ENCODE results near the gene SCYL3. TPM values are rescaled to one million over a fixed set of nuclear protein-coding genes. Genes with fewer than 3 reads are reported as not detected.

SCYL3 gene
- polyA plus RNA-seq, 2 donors, result 3.8 to 5.3 TPM

- Histone ChIP-seq H3K4me3 (ENCODE audit: low read depth in 1 of 2, low read length in 2 of 2) (no peak overlapping the region), H3K27me3 (ENCODE audit: control insufficient read depth in 1 of 2, insufficient read depth in 2 of 2, low read length in 2 of 2) (no peaks in the 10 kb centered on the region), H3K9me3 (ENCODE audit: control insufficient read depth in 2 of 2, insufficient read depth in 1 of 2, low read depth in 1 of 2, low read length in 1 of 2) (no peaks in the 10 kb centered on the region), H3K27ac (ENCODE audit: low read depth in 2 of 2, low read length in 1 of 2) (no peak overlapping the region), H3K36me3 (ENCODE audit: control insufficient read depth in 2 of 2, insufficient read depth in 2 of 2, low read length in 1 of 2) (peaks cover 6 to 19% of the 10 kb centered on the region in 2 donors), H3K4me1 (ENCODE audit: control insufficient read depth in 2 of 2, insufficient read depth in 2 of 2, low read length in 1 of 2) (no peaks in the 10 kb centered on the region)
- 91 to 100% methylated on average over 1 of the region's 1 CpG for WGBS, 2 donors
These were observed 33.5 kb downstream of the SCYL3 start for GRCh38 chr1:169860187-169860586.

GRCh38 chr1:169859001-169859400 is 34.7 kb downstream of the SCYL3 start:
- Histone ChIP-seq H3K36me3 (ENCODE audit: control insufficient read depth in 2 of 2, insufficient read depth in 2 of 2, low read length in 1 of 2) (peaks cover 6 to 23% of the 10 kb centered on the region in 2 donors), H3K9me3 (ENCODE audit: control insufficient read depth in 2 of 2, insufficient read depth in 1 of 2, low read depth in 1 of 2, low read length in 1 of 2) (no peaks in the 10 kb centered on the region), H3K4me1 (ENCODE audit: control insufficient read depth in 2 of 2, insufficient read depth in 2 of 2, low read length in 1 of 2) (no peaks in the 10 kb centered on the region), H3K27me3 (ENCODE audit: control insufficient read depth in 1 of 2, insufficient read depth in 2 of 2, low read length in 2 of 2) (no peaks in the 10 kb centered on the region), H3K27ac (ENCODE audit: low read depth in 2 of 2, low read length in 1 of 2) (no peak overlapping the region), H3K4me3 (ENCODE audit: low read depth in 1 of 2, low read length in 2 of 2) (no peak overlapping the region)
- 92 to 94% methylated on average over 4 of the region's 4 CpGs for WGBS, 2 donors

GRCh38 chr1:169858467-169858866 is 35.2 kb downstream of the SCYL3 start:
- Histone ChIP-seq H3K4me1 (ENCODE audit: control insufficient read depth in 2 of 2, insufficient read depth in 2 of 2, low read length in 1 of 2) (no peaks in the 10 kb centered on the region), H3K36me3 (ENCODE audit: control insufficient read depth in 2 of 2, insufficient read depth in 2 of 2, low read length in 1 of 2) (peaks cover 6 to 23% of the 10 kb centered on the region in 2 donors), H3K27ac (ENCODE audit: low read depth in 2 of 2, low read length in 1 of 2) (no peak overlapping the region), H3K4me3 (ENCODE audit: low read depth in 1 of 2, low read length in 2 of 2) (no peak overlapping the region), H3K27me3 (ENCODE audit: control insufficient read depth in 1 of 2, insufficient read depth in 2 of 2, low read length in 2 of 2) (no peaks in the 10 kb centered on the region), H3K9me3 (ENCODE audit: control insufficient read depth in 2 of 2, insufficient read depth in 1 of 2, low read depth in 1 of 2, low read length in 1 of 2) (no peaks in the 10 kb centered on the region)
- WGBS, 2 donors, result 90 to 97% methylated on average over 3 of the region's 3 CpGs

GRCh38 chr1:169853341-169853740 is 40.4 kb downstream of the SCYL3 start:
- peaks cover 0 to 11% of the 10 kb centered on the region in 2 donors for H3K36me3 ChIP-seq (ENCODE audit: control insufficient read depth in 2 of 2, insufficient read depth in 2 of 2, low read length in 1 of 2)
- H3K4me1 ChIP-seq (ENCODE audit: control insufficient read depth in 2 of 2, insufficient read depth in 2 of 2, low read length in 1 of 2), result no peaks in the 10 kb centered on the region
- WGBS, 2 donors, result 90% methylated on average over 1 of the region's 1 CpG
- no peak overlapping the region for H3K4me3 ChIP-seq (ENCODE audit: low read depth in 1 of 2, low read length in 2 of 2)
- no peaks in the 10 kb centered on the region for H3K9me3 ChIP-seq (ENCODE audit: control insufficient read depth in 2 of 2, insufficient read depth in 1 of 2, low read depth in 1 of 2, low read length in 1 of 2)
- no peaks in the 10 kb centered on the region for H3K27me3 ChIP-seq (ENCODE audit: control insufficient read depth in 1 of 2, insufficient read depth in 2 of 2, low read length in 2 of 2)
- H3K27ac ChIP-seq (ENCODE audit: low read depth in 2 of 2, low read length in 1 of 2), result no peak overlapping the region

GRCh38 chr1:169849346-169850022 is 44.2 kb downstream of the SCYL3 start:
- H3K36me3 ChIP-seq (ENCODE audit: control insufficient read depth in 2 of 2, insufficient read depth in 2 of 2, low read length in 1 of 2), result peaks cover 0 to 9% of the 10 kb centered on the region in 2 donors
- no peak overlapping the region for H3K4me3 ChIP-seq (ENCODE audit: low read depth in 1 of 2, low read length in 2 of 2)
- H3K27me3 ChIP-seq (ENCODE audit: control insufficient read depth in 1 of 2, insufficient read depth in 2 of 2, low read length in 2 of 2), result no peaks in the 10 kb centered on the region
- 68 to 77% methylated on average over 5 of the region's 5 CpGs for WGBS, 2 donors
- no peak overlapping the region for H3K27ac ChIP-seq (ENCODE audit: low read depth in 2 of 2, low read length in 1 of 2)
- no peaks in the 10 kb centered on the region for H3K9me3 ChIP-seq (ENCODE audit: control insufficient read depth in 2 of 2, insufficient read depth in 1 of 2, low read depth in 1 of 2, low read length in 1 of 2)
- H3K4me1 ChIP-seq (ENCODE audit: control insufficient read depth in 2 of 2, insufficient read depth in 2 of 2, low read length in 1 of 2), result no peaks in the 10 kb centered on the region

- no peak overlapping the region for H3K4me3 ChIP-seq (ENCODE audit: low read depth in 1 of 2, low read length in 2 of 2)
- H3K27ac ChIP-seq (ENCODE audit: low read depth in 2 of 2, low read length in 1 of 2), result no peak overlapping the region
- H3K27me3 ChIP-seq (ENCODE audit: control insufficient read depth in 1 of 2, insufficient read depth in 2 of 2, low read length in 2 of 2), result no peaks in the 10 kb centered on the region
- WGBS, 2 donors, result 93 to 94% methylated on average over 2 of the region's 2 CpGs
- no peaks in the 10 kb centered on the region for H3K4me1 ChIP-seq (ENCODE audit: control insufficient read depth in 2 of 2, insufficient read depth in 2 of 2, low read length in 1 of 2)
- peaks cover 0 to 7% of the 10 kb centered on the region in 2 donors for H3K36me3 ChIP-seq (ENCODE audit: control insufficient read depth in 2 of 2, insufficient read depth in 2 of 2, low read length in 1 of 2)
- H3K9me3 ChIP-seq (ENCODE audit: control insufficient read depth in 2 of 2, insufficient read depth in 1 of 2, low read depth in 1 of 2, low read length in 1 of 2), result no peaks in the 10 kb centered on the region
These were observed 45.2 kb downstream of the SCYL3 start for GRCh38 chr1:169848456-169848855.

GRCh38 chr1:169844941-169845608 is 48.6 kb downstream of the SCYL3 start:
- Histone ChIP-seq H3K4me3 (ENCODE audit: low read depth in 1 of 2, low read length in 2 of 2) (no peak overlapping the region), H3K27ac (ENCODE audit: low read depth in 2 of 2, low read length in 1 of 2) (no peak overlapping the region), H3K27me3 (ENCODE audit: control insufficient read depth in 1 of 2, insufficient read depth in 2 of 2, low read length in 2 of 2) (no peaks in the 10 kb centered on the region), H3K9me3 (ENCODE audit: control insufficient read depth in 2 of 2, insufficient read depth in 1 of 2, low read depth in 1 of 2, low read length in 1 of 2) (peaks cover 0 to 2% of the 10 kb centered on the region in 2 donors), H3K36me3 (ENCODE audit: control insufficient read depth in 2 of 2, insufficient read depth in 2 of 2, low read length in 1 of 2) (peaks cover 0 to 4% of the 10 kb centered on the region in 2 donors), H3K4me1 (ENCODE audit: control insufficient read depth in 2 of 2, insufficient read depth in 2 of 2, low read length in 1 of 2) (no peaks in the 10 kb centered on the region)
- WGBS, 2 donors, result 93 to 96% methylated on average over 1 of the region's 1 CpG

GRCh38 chr1:169838942-169839341 is 54.8 kb downstream of the SCYL3 start:
- Histone ChIP-seq H3K27me3 (ENCODE audit: control insufficient read depth in 1 of 2, insufficient read depth in 2 of 2, low read length in 2 of 2) (no peaks in the 10 kb centered on the region), H3K9me3 (ENCODE audit: control insufficient read depth in 2 of 2, insufficient read depth in 1 of 2, low read depth in 1 of 2, low read length in 1 of 2) (peaks cover 0 to 2% of the 10 kb centered on the region in 2 donors), H3K4me3 (ENCODE audit: low read depth in 1 of 2, low read length in 2 of 2) (no peak overlapping the region), H3K27ac (ENCODE audit: low read depth in 2 of 2, low read length in 1 of 2) (no peak overlapping the region), H3K36me3 (ENCODE audit: control insufficient read depth in 2 of 2, insufficient read depth in 2 of 2, low read length in 1 of 2) (no peaks in the 10 kb centered on the region), H3K4me1 (ENCODE audit: control insufficient read depth in 2 of 2, insufficient read depth in 2 of 2, low read length in 1 of 2) (no peaks in the 10 kb centered on the region)
- 81 to 96% methylated on average over 4 of the region's 4 CpGs for WGBS, 2 donors

GRCh38 chr1:169836198-169836597 is 57.5 kb downstream of the SCYL3 start:
- Histone ChIP-seq H3K27ac (ENCODE audit: low read depth in 2 of 2, low read length in 1 of 2) (no peak overlapping the region), H3K27me3 (ENCODE audit: control insufficient read depth in 1 of 2, insufficient read depth in 2 of 2, low read length in 2 of 2) (no peaks in the 10 kb centered on the region), H3K9me3 (ENCODE audit: control insufficient read depth in 2 of 2, insufficient read depth in 1 of 2, low read depth in 1 of 2, low read length in 1 of 2) (no peaks in the 10 kb centered on the region), H3K4me1 (ENCODE audit: control insufficient read depth in 2 of 2, insufficient read depth in 2 of 2, low read length in 1 of 2) (no peaks in the 10 kb centered on the region), H3K4me3 (ENCODE audit: low read depth in 1 of 2, low read length in 2 of 2) (no peak overlapping the region), H3K36me3 (ENCODE audit: control insufficient read depth in 2 of 2, insufficient read depth in 2 of 2, low read length in 1 of 2) (no peaks in the 10 kb centered on the region)
- 95 to 98% methylated on average over 1 of the region's 1 CpG for WGBS, 2 donors

GRCh38 chr1:169835647-169836046 is 58.0 kb downstream of the SCYL3 start:
- WGBS, 2 donors, result 83 to 95% methylated on average over 1 of the region's 1 CpG
- Histone ChIP-seq H3K36me3 (ENCODE audit: control insufficient read depth in 2 of 2, insufficient read depth in 2 of 2, low read length in 1 of 2) (no peaks in the 10 kb centered on the region), H3K4me1 (ENCODE audit: control insufficient read depth in 2 of 2, insufficient read depth in 2 of 2, low read length in 1 of 2) (no peaks in the 10 kb centered on the region), H3K27me3 (ENCODE audit: control insufficient read depth in 1 of 2, insufficient read depth in 2 of 2, low read length in 2 of 2) (no peaks in the 10 kb centered on the region), H3K27ac (ENCODE audit: low read depth in 2 of 2, low read length in 1 of 2) (no peak overlapping the region), H3K4me3 (ENCODE audit: low read depth in 1 of 2, low read length in 2 of 2) (no peak overlapping the region), H3K9me3 (ENCODE audit: control insufficient read depth in 2 of 2, insufficient read depth in 1 of 2, low read depth in 1 of 2, low read length in 1 of 2) (no peaks in the 10 kb centered on the region)

All from esophagus (tissue), 2 donors.